Type B pancreatic cell (in vitro differentiated cells): ENCODE data around the gene AP1M1. TPM values are rescaled to one million over a fixed set of nuclear protein-coding genes. Genes with fewer than 3 reads are reported as not detected.

ENCODE experiments used
- DNase-seq: peaks from one replicate; pipeline ENCODE4 v3.0.0; 2021; ENCODE audit warnings: mixed read lengths; ENCODE audit not compliant: unreplicated experiment; ENCODE audit errors: extremely low spot score
- H3K27ac Mint-ChIP-seq: 2 replicates; pipeline ENCODE4 v1.8.0; 2021; ENCODE audit warnings: mild to moderate bottlenecking, mixed read lengths
- H3K27me3 Mint-ChIP-seq: 2 replicates; pipeline ENCODE4 v1.8.0; 2021; ENCODE audit warnings: mixed read lengths
- H3K36me3 Mint-ChIP-seq: 2 replicates; pipeline ENCODE4 v1.8.0; 2021; ENCODE audit warnings: mixed read lengths
- H3K4me1 Mint-ChIP-seq: one replicate; pipeline ENCODE4 v1.8.0; 2021; ENCODE audit warnings: mixed read lengths; ENCODE audit not compliant: unreplicated experiment
- H3K4me3 Mint-ChIP-seq: 2 replicates; pipeline ENCODE4 v1.8.0; 2021; ENCODE audit warnings: mild to moderate bottlenecking, mixed read lengths
- H3K9me3 Mint-ChIP-seq: 2 replicates; pipeline ENCODE4 v1.8.0; 2021; ENCODE audit warnings: mixed read lengths
- CTCF ChIP-seq: fragments of 200-600 bp; sonication (generic); conservative IDR thresholded peaks from 2 replicates; pipeline ENCODE4 v1.5.0; 2021; ENCODE audit warnings: antibody characterized with exemption, mild to moderate bottlenecking
- total RNA-seq: library from RNA; stranded (reverse); gene quantifications from 2 replicates; pipeline ENCODE4 v1.2.1, GENCODE V29; 2021; ENCODE audit warnings: low replicate concordance

Gene AP1M1
- total RNA-seq, 1 donor from 2014 or later: 75.0 TPM

- Mint-ChIP-seq H3K27ac (no peak overlapping the region), H3K36me3 (no peaks in the 10 kb centered on the region), H3K4me3 (no peak overlapping the region), H3K4me1 (peaks cover 1% of the 10 kb centered on the region), H3K9me3 (no peaks in the 10 kb centered on the region), H3K27me3 (no peaks in the 10 kb centered on the region)
- TF ChIP-seq CTCF: no peak
- DNase-seq: no peak
Measured at GRCh38 chr19:16252459-16253205, 54.9 kb downstream of the AP1M1 start.

- Mint-ChIP-seq H3K9me3 (no peaks in the 10 kb centered on the region), H3K36me3 (no peaks in the 10 kb centered on the region), H3K4me1 (no peaks in the 10 kb centered on the region), H3K27ac (no peak overlapping the region), H3K27me3 (no peaks in the 10 kb centered on the region), H3K4me3 (no peak overlapping the region)
- no peak for DNase-seq
- TF ChIP-seq CTCF: no peak
Measured at GRCh38 chr19:16254851-16255408, 57.2 kb downstream of the AP1M1 start.

GRCh38 chr19:16257509-16258002, 59.8 kb downstream of the AP1M1 start:
- Mint-ChIP-seq H3K4me1 (peaks cover 2% of the 10 kb centered on the region), H3K36me3 (no peaks in the 10 kb centered on the region)

GRCh38 chr19:16258440-16258903, 60.8 kb downstream of the AP1M1 start:
- Mint-ChIP-seq H3K36me3 (no peaks in the 10 kb centered on the region), H3K4me3 (no peak overlapping the region), H3K27me3 (no peaks in the 10 kb centered on the region), H3K9me3 (no peaks in the 10 kb centered on the region), H3K27ac (no peak overlapping the region), H3K4me1 (peaks cover 5% of the 10 kb centered on the region)
- DNase-seq: no peak
- TF ChIP-seq CTCF: no peak

More at GRCh38 chr19:16257509-16258002, 59.8 kb downstream of the AP1M1 start:
- no peak for TF ChIP-seq CTCF
- DNase-seq: no peak
- Mint-ChIP-seq H3K27me3 (no peaks in the 10 kb centered on the region), H3K9me3 (no peaks in the 10 kb centered on the region), H3K27ac (no peak overlapping the region), H3K4me3 (no peak overlapping the region)

- H3K4me1 Mint-ChIP-seq: peaks cover 5% of the 10 kb centered on the region
- H3K4me3 Mint-ChIP-seq: no peak overlapping the region
- no peaks in the 10 kb centered on the region for H3K9me3 Mint-ChIP-seq
Measured at GRCh38 chr19:16259385-16260159, 61.9 kb downstream of the AP1M1 start.

More at GRCh38 chr19:16259385-16260159, 61.9 kb downstream of the AP1M1 start:
- Mint-ChIP-seq H3K27me3 (no peaks in the 10 kb centered on the region), H3K36me3 (no peaks in the 10 kb centered on the region), H3K27ac (no peak overlapping the region)
- no peak for DNase-seq
- TF ChIP-seq CTCF: no peak
